HUES48 (cell line): Measurements from ENCODE around the gene PLEKHF1.

Experiments
- H3K27ac ChIP-seq: one replicate; pipeline ENCODE4 v1.7.0; 2013; ENCODE audit warnings: low read depth, low read length, inconsistent platforms
- H3K27me3 ChIP-seq: 2 replicates; pipeline ENCODE4 v1.6.1; 2013; ENCODE audit warnings: mild to moderate bottlenecking, low read length; ENCODE audit not compliant: control insufficient read depth, insufficient read depth
- H3K36me3 ChIP-seq: 2 replicates; pipeline ENCODE4 v1.6.1; 2013; ENCODE audit warnings: low read length; ENCODE audit not compliant: control insufficient read depth, insufficient read depth
- H3K4me1 ChIP-seq: 2 replicates; pipeline ENCODE4 v1.6.1; 2013; ENCODE audit warnings: mild to moderate bottlenecking, low read length; ENCODE audit not compliant: control insufficient read depth, insufficient read depth
- H3K4me3 ChIP-seq: 2 replicates; pipeline ENCODE4 v1.5.1; 2013; ENCODE audit warnings: mild to moderate bottlenecking, low read depth, low read length
- H3K9ac ChIP-seq: 2 replicates; pipeline ENCODE4 v1.6.1; 2013; ENCODE audit warnings: mild to moderate bottlenecking, low read depth, low read length, moderate library complexity
- H3K9me3 ChIP-seq: 2 replicates; pipeline ENCODE4 v1.6.1; 2013; ENCODE audit warnings: low read length; ENCODE audit not compliant: control insufficient read depth, insufficient read depth

Gene PLEKHF1

DNA sequence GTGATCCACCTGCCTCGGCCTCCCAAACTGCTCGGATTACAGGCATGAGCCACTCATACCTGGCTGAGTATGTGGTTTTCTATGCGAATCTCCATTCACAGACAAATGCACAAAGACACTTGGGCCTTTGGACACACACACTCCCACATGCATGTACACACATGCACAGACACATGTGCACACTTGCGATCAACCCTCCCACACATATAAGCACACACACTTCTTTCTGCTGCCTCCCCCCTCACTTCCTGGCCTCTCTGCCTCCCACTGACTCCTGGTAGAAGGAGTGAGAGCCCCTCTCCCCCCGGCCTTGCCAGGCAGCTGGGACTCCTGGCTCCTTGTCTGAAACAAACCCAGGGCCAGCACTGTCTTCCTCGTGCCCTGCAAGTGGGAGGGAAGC is 29.3 kb upstream of the PLEKHF1 start:
- Histone ChIP-seq H3K9me3 (no peaks in the 10 kb centered on the region), H3K36me3 (no peaks in the 10 kb centered on the region), H3K4me3 (no peak overlapping the region), H3K4me1 (no peaks in the 10 kb centered on the region), H3K9ac (no peak overlapping the region), H3K27me3 (no peaks in the 10 kb centered on the region), H3K27ac (no peak overlapping the region)

DNA sequence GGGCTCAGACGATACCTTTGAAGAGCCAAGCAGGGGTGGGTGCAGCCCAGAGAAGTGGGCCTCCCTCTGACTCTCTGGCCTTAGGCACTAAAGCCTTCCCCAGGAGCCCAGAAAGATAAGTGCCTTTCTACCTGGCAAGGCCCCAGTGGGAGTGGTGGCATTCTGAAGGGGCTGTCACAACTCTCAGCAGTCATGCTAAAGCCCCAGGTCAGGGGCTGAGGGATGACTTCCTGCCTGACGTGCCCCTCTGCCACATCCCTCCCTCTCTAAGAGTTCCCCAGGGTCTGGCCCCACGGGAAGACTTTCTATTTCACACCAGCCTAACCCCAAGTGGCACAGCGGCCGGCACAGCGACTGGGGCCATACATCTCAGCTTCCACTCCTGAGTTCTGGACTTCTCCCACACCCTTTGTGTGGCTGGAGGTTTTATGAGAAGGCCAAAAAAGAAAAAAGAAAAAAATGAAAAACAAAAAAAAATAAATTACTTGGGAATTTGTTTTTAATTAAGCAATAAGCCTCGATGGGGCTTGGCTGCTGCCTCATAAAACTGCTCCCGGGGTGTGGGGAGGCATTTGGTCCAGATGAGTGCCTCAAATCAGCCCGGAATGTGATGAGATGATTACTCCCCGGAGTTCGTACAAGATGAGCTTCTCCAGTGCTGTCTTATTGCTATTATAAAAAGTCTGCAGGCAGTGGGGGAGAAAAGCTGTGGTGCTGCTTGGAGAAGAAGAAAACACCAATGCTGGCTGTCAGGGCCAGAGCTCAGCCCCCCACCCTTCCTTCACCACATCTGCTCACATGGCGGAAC is 28.5 kb upstream of the PLEKHF1 start:
- Histone ChIP-seq H3K36me3 (no peaks in the 10 kb centered on the region), H3K27me3 (no peaks in the 10 kb centered on the region)

DNA sequence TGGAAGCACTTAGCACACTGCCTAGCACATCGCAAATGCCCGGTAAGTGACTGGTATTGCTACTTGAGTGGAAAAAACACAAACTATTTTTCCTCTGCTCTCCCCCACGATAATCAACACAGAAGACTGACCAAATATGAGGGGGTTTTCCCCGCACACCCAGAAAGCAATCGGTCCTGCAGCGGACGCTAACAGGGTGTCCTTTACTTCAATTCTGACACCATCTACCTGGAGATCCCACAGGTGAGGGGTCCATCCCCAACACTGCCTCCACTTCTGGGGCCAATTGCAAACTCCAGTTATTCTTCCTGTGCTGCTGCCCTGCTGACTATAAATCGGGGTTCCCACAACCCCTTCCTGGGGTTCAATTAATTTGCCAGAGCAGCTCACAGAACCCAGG is 26.2 kb upstream of the PLEKHF1 start:
- H3K27ac ChIP-seq = no peak overlapping the region
- no peaks in the 10 kb centered on the region for H3K27me3 ChIP-seq
- H3K4me1 ChIP-seq = no peaks in the 10 kb centered on the region
- no peaks in the 10 kb centered on the region for H3K9me3 ChIP-seq
- no peak overlapping the region for H3K4me3 ChIP-seq
- no peaks in the 10 kb centered on the region for H3K36me3 ChIP-seq
- H3K9ac ChIP-seq = no peak overlapping the region

More for the DNA sequence above, 28.5 kb upstream of the PLEKHF1 start:
- H3K9me3 ChIP-seq = no peaks in the 10 kb centered on the region
- H3K9ac ChIP-seq = no peak overlapping the region
- H3K27ac ChIP-seq = no peak overlapping the region
- no peak overlapping the region for H3K4me3 ChIP-seq
- no peaks in the 10 kb centered on the region for H3K4me1 ChIP-seq

- no peaks in the 10 kb centered on the region for H3K27me3 ChIP-seq
- H3K9ac ChIP-seq = no peak overlapping the region
- no peak overlapping the region for H3K27ac ChIP-seq
- H3K36me3 ChIP-seq = no peaks in the 10 kb centered on the region
- H3K4me3 ChIP-seq = no peak overlapping the region
- H3K9me3 ChIP-seq = no peaks in the 10 kb centered on the region
- H3K4me1 ChIP-seq = peaks cover 5% of the 10 kb centered on the region; the same call in 1 of the 2 replicates
Observed at GRCh38 chr19:29640231-29640630, 25.0 kb upstream of the PLEKHF1 start.

DNA sequence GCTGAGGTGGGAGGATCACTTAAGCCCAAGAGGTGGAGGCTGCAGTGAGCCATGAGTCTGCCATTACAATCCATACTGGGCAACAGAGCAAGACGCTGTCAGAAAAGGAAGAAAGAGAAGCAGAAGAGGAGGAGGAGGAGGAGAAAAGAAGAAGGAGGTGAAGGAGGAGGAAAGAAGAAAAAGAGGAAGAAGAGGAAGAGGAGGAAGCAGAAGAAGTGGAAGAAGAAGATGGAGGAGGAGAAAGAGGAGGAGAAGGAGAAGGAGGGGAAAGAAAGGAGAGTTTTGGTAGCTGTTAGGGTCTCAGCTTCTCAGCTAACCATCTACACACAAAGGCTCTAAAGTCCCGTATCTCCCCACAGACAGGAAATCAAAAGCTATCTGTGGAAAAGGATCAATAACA is 23.7 kb upstream of the PLEKHF1 start:
- H3K27me3 ChIP-seq = no peaks in the 10 kb centered on the region
- no peak overlapping the region for H3K9ac ChIP-seq
- no peaks in the 10 kb centered on the region for H3K9me3 ChIP-seq
- H3K27ac ChIP-seq = no peak overlapping the region
- no peaks in the 10 kb centered on the region for H3K36me3 ChIP-seq
- no peak overlapping the region for H3K4me3 ChIP-seq
- peaks cover 17% of the 10 kb centered on the region for H3K4me1 ChIP-seq

DNA sequence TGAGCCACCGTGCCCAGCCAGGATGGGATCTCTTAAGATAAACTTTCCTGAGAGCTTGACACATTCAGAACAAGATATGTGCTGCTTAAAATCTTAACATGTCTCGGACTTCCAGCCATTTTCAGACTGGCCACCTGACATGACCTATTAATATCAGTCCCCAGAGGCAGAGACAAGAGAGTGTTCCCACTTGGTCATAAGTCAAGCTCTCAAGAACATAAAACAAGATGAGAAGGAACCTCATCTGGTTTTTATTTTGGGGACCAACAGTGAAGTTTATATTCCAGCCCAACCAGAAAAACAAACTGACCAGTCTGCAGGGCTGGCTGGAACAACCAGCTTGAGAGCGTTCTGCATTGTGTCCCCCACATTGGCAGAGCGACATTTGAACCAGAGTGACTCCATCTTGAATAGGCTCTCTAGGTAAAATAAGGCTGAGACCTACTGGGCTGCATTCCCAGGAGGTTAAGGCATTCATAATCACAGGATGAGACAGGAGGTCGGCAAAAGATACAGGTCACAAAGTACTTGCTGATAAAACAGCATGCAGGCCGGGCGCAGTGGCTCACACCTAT is 21.8 kb upstream of the PLEKHF1 start:
- Histone ChIP-seq H3K9ac (no peak overlapping the region), H3K27me3 (no peaks in the 10 kb centered on the region), H3K4me3 (no peak overlapping the region), H3K36me3 (no peaks in the 10 kb centered on the region), H3K9me3 (no peaks in the 10 kb centered on the region), H3K27ac (no peak overlapping the region), H3K4me1 (peaks cover 17% of the 10 kb centered on the region)

DNA sequence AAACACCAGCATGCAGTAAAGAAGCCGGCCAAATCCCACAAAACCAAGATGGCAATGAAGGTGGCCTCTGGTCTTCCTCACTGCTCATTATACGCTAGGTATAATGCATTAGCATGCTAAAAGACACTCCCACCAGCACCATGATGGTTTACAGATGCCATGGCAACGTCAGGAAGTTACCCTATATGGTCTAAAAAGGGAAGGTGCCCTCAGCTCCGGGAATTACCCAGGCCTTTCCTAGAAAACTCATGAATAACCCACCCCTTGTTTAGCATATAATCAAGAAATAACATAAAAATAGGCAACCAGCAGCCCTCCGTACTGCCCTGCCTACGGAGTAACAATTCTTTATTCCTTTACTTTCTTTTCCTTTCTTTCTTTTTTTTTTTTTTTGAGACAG is 21.1 kb upstream of the PLEKHF1 start:
- no peak overlapping the region for H3K27ac ChIP-seq
- no peaks in the 10 kb centered on the region for H3K9me3 ChIP-seq
- H3K4me3 ChIP-seq = no peak overlapping the region
- no peaks in the 10 kb centered on the region for H3K27me3 ChIP-seq
- H3K36me3 ChIP-seq = no peaks in the 10 kb centered on the region
- H3K9ac ChIP-seq = no peak overlapping the region
- peaks cover 17% of the 10 kb centered on the region for H3K4me1 ChIP-seq

DNA sequence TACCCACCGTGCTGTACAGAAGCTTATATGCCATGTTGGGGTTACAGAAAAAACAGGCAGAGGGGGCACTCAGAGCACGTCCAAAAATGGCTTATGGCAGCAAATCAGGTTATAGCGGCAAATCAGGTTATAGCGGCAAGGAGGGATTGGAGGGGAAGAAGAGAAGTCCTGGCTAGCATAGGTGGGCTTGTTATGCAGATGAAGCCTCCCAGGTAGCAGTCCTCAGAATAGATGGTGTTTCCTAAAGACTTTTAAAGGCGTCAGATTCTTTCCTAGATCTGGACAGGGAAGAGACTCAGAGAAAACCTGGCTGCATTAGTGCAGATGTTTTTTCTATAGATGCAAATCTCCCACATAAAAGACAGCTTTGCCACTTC is 19.8 kb upstream of the PLEKHF1 start:
- peaks cover 17% of the 10 kb centered on the region for H3K4me1 ChIP-seq
- H3K9me3 ChIP-seq = no peaks in the 10 kb centered on the region
- H3K4me3 ChIP-seq = no peak overlapping the region
- H3K27me3 ChIP-seq = no peaks in the 10 kb centered on the region
- H3K36me3 ChIP-seq = no peaks in the 10 kb centered on the region
- H3K27ac ChIP-seq = no peak overlapping the region
- H3K9ac ChIP-seq = no peak overlapping the region

DNA sequence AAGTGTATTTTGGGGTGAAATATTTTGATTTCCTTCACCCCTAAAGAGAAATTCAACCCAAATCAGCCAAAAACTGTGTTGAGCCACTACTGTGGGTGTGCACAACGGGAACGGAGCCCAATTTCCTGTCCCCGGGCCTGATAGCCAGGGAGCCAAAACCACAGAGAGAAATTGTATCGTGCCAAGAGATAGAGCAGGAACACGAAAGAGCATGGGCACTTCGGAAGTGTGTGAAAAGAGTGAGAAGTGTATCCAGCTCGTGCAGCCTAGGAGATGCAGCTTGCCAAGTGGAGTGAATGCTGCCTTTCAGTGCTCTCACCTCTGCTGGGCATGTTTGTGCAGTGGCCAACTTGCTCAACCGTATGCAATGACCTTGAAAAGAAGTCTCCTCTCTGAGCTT is 19.4 kb upstream of the PLEKHF1 start:
- Histone ChIP-seq H3K27ac (no peak overlapping the region), H3K4me1 (peaks cover 17% of the 10 kb centered on the region), H3K27me3 (no peaks in the 10 kb centered on the region), H3K9ac (no peak overlapping the region), H3K36me3 (no peaks in the 10 kb centered on the region), H3K9me3 (no peaks in the 10 kb centered on the region), H3K4me3 (no peak overlapping the region)

GRCh38 chr19:29650772-29651387 is 14.4 kb upstream of the PLEKHF1 start:
- H3K4me1 ChIP-seq = peaks cover 5% of the 10 kb centered on the region
- no peak overlapping the region for H3K4me3 ChIP-seq
- no peaks in the 10 kb centered on the region for H3K9me3 ChIP-seq
- H3K36me3 ChIP-seq = no peaks in the 10 kb centered on the region
- no peak overlapping the region for H3K9ac ChIP-seq
- H3K27me3 ChIP-seq = no peaks in the 10 kb centered on the region
- H3K27ac ChIP-seq = no peak overlapping the region

DNA sequence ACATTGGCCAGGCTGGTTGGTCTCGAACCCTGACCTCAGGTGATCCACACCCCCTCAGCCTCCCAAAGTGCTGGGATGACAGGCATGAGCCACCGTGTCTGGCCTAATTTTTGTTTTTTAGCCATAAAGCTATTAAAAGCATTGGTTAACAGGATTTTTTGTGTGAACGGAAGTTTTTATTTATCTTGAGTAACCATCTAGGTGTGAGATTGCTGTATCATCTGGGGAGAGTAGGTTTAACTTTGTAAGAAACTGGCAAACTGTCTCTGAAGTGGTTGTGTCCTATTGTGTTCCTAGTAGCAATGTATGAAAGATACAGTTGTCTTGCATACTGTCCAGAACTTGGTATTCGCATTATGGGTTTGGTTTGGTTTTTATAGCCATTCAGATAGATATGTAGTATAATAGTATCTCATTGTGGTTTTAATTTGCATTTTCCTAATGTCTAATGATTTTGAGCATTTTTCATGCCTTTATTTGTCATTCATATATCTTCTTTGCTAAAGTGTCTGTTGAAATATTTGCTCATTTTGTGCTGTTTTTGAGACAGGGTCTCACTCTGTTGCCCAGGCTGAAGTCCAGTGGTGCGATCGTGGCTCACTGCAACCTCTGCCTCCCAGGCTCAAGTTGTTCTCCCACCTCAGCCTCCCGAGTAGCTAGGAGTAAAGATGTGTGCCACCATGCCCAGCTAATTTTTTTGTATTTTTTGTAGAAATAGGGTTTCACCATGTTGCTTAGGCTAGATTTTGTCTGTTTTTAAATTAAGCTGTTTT is 13.5 kb upstream of the PLEKHF1 start:
- Histone ChIP-seq H3K4me3 (no peak overlapping the region), H3K27me3 (no peaks in the 10 kb centered on the region), H3K9me3 (no peaks in the 10 kb centered on the region)

More for the DNA sequence above, 13.5 kb upstream of the PLEKHF1 start:
- Histone ChIP-seq H3K4me1 (no peaks in the 10 kb centered on the region), H3K36me3 (no peaks in the 10 kb centered on the region), H3K27ac (no peak overlapping the region), H3K9ac (no peak overlapping the region)
